GM11168 (cell line): Measurements from ENCODE around the gene GRIN2D.

Experiments
- in situ Hi-C: fragments of 300-500 bp; cut with MboI; formaldehyde crosslinking; loops from one replicate; pipeline ENCODE4 v1.12.0; 2022; ENCODE audit warnings: low sequenced_read_pairs; ENCODE audit not compliant: unreplicated experiment

The GRIN2D gene

DNA sequence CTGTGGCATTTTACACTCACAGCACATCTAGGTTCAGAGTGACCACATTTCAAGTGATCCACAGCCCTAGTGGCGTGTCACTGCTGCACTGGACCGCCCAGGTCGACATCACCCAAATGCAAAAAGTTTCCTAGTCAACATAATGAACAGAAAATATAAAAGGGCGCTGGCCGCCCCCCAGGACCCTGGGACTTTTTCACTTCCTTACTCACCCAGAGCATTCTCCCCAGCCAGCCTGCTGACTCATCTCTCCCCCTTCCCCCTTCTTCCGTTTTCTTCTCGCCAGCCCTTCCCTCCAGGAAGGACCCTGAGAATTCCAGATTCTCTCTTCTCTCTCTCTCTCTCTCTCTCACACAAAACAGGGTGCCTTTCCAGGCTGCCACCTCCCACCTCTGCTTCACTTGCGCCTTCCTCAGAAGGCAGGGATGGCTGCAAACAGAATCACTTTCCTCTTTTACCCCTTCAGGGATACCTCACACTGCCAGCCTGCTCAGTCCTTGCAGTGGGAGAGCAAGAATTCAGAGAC lies 31.3 kb downstream of the GRIN2D start:
- in situ Hi-C loops, result no loop called here

DNA sequence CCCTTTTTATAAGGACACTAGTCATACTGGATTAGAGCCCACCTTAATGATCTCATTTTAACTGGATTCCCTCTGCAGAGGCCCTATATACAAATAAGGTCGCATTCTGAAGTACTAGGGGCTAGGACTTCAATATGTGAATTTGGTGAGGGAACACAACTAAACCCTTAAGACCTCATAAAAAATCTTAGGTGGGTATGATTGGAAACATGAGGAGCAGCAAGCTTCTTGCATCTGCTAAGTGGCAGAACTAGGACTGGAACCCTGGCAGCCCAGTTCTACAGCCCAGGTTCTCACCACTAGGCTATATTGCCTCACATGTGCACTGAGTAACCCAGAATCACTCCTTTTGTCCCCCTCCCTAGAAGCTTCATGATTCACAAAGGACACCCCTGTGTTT lies 35.2 kb downstream of the GRIN2D start:
- in situ Hi-C loops, result no loop called here

DNA sequence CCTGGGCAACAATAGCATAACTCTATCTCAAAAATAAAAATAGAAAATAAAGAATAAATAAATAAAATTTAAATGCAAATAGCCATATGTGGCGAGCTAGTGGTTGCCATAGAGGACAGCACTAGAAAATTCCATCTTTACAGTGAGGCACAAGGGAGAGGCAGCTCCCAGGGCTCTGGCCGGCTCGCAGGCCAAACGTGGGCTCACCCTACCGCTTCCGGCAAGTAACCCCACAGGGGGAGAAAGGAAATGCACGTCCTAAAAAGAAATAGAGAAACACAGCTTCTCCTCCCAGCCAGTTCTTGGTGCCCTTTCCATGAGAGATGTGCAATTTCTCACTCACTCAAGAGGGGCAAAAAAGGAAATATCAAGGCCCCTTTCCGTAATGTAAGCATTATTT lies 39.9 kb downstream of the GRIN2D start:
- in situ Hi-C loops, result no loop called here

DNA sequence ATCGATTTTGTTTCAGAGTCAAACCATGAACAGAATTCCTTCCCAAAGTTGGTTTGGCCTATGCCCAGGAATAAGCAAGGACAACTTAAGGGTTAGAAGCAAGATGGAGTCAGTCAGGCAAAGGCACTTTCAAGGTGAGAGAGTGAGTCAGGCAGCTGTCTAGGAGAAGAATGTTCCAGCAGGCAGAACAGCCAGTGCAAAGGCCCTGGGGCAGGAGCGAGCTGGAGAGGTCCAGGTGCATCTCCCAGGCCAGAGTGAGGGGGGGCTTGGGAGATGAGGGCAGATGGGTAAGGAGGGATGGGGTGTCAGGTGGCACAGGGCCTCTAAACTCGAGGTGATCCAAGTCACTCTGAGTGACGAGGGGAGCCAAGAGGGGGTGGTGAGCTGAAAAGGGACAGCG lies 43.1 kb downstream of the GRIN2D start:
- in situ Hi-C loops, result no loop called here

DNA sequence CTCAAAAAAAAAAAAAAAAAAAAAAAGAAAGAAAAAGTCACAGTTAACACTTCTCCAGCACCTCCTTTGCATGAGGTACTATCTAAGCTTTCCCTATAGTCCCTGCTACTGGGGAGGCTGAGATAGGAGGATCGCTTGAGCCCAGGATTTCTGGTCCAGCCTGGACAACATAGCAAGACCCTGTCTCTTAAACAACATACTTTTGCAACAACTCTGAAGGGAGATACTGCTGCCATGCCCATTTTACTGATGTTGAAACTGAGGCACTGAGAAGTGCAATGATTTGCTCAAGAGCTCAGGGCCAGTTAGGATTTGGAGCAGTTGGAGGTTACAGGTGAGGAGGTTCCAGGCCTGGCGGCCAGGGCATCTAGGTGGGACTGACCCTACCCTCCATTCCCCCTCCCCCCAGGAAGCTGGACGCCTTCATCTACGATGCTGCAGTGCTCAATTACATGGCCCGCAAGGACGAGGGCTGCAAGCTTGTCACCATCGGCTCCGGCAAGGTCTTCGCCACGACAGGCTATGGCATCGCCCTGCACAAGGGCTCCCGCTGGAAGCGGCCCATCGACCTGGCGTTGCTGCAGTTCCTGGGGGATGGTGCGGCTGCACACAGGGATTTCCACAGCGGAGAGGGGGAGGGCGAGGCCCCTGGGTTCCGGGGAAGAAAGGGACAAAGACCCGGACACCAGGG lies 48.0 kb downstream of the GRIN2D start:
- in situ Hi-C loops, result no loop called here

DNA sequence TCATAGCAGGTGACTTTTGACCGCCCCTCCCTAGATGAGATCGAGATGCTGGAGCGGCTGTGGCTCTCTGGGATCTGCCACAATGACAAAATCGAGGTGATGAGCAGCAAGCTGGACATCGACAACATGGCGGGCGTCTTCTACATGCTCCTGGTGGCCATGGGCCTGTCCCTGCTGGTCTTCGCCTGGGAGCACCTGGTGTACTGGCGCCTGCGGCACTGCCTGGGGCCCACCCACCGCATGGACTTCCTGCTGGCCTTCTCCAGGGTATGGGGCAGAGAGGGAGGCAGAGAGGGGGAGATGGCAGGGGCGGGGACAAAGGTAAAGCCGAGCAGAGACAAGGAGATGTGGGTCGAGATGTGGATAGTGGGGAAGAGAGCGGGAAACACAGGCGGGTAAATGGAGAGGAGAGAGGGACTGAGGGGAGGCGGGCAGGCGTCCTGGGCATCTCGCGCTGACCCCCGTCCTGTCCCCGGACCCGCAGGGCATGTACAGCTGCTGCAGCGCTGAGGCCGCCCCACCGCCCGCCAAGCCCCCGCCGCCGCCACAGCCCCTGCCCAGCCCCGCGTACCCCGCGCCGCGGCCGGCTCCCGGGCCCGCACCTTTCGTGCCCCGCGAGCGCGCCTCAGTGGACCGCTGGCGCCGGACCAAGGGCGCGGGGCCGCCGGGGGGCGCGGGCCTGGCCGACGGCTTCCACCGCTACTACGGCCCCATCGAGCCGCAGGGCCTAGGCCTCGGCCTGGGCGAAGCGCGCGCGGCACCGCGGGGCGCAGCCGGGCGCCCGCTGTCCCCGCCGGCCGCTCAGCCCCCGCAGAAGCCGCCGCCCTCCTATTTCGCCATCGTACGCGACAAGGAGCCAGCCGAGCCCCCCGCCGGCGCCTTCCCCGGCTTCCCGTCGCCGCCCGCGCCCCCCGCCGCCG lies 48.9 kb downstream of the GRIN2D start:
- in situ Hi-C loops, result no loop called here

DNA sequence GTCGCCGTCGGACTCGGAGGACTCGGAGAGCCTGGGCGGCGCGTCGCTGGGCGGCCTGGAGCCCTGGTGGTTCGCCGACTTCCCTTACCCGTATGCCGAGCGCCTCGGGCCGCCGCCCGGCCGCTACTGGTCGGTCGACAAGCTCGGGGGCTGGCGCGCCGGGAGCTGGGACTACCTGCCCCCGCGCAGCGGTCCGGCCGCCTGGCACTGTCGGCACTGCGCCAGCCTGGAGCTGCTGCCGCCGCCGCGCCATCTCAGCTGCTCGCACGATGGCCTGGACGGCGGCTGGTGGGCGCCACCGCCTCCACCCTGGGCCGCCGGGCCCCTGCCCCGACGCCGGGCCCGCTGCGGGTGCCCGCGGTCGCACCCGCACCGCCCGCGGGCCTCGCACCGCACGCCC lies 49.8 kb downstream of the GRIN2D start:
- in situ Hi-C loops, result no loop called here
